Frontal cortex (tissue), 4 donors: ENCODE results near the gene NPR2. TPM values are rescaled to one million over a fixed set of nuclear protein-coding genes. Genes with fewer than 3 reads are reported as not detected.

Experiments
- DNase-seq, 2 donors: peaks; one replicate each; pipeline ENCODE4 v3.0.0; 2012; ENCODE audit warnings: low spot score in 2 of 2
- FAIRE-seq: peaks from 2 replicates; lab custom pipeline; 2012; peaks lifted over from hg19 to GRCh38; lab: Jason Lieb, UNC
- total RNA-seq: library from RNA; depleted of rRNA; stranded (reverse); fragments of >200 nt; gene quantifications from one replicate; pipeline ENCODE4 v1.2.3, GENCODE V29; 2014
- donor health status: control.
- donor health status: control.
- donor health status: control.

Gene NPR2
- total RNA-seq, 1 donor from 2014 or later, result 11.0 TPM

- FAIRE-seq (no peak), DNase-seq (no peak)
Observed at GRCh38 chr9:35827486-35827885, 36.1 kb downstream of the NPR2 start.

- no peak for FAIRE-seq
- DNase-seq, result no peak
Observed at GRCh38 chr9:35828716-35829083, 37.3 kb downstream of the NPR2 start, which contains the start of gene FAM221B. TSS of gene FAM221B (minus strand) at chr9:35828732. CDS start at chr9:35826161, 2,571 bp downstream.

- peak; percentile 91 to 97 for DNase-seq
- FAIRE-seq, result no peak
Observed at GRCh38 chr9:35829084-35829763, 37.8 kb downstream of the NPR2 start, which contains the start of gene TMEM8B. TSS of gene TMEM8B (plus strand) at chr9:35829228. CDS start at chr9:35829448, 220 bp downstream.

- FAIRE-seq, result no peak
- DNase-seq, result no peak
Observed at GRCh38 chr9:35829764-35830096, 38.3 kb downstream of the NPR2 start.

- no peak for FAIRE-seq
- DNase-seq, result no peak
Observed at GRCh38 chr9:35831040-35831439, 39.6 kb downstream of the NPR2 start.

GRCh38 chr9:35832814-35833213 lies 41.4 kb downstream of the NPR2 start:
- no peak for DNase-seq
- FAIRE-seq, result no peak

- FAIRE-seq, result no peak
- DNase-seq, result no peak
Observed at GRCh38 chr9:35834260-35835215, 43.1 kb downstream of the NPR2 start.

- DNase-seq (no peak), FAIRE-seq (no peak)
Observed at GRCh38 chr9:35835216-35835632, 43.8 kb downstream of the NPR2 start.

GRCh38 chr9:35835766-35836165 lies 44.4 kb downstream of the NPR2 start:
- DNase-seq (no peak), FAIRE-seq (no peak)

- FAIRE-seq, result no peak
- no peak for DNase-seq
Observed at GRCh38 chr9:35836595-35836994, 45.2 kb downstream of the NPR2 start.

- no peak for FAIRE-seq
- DNase-seq, result no peak
Observed at GRCh38 chr9:35839926-35840325, 48.5 kb downstream of the NPR2 start.

- FAIRE-seq, result no peak
- DNase-seq, result no peak
Observed at GRCh38 chr9:35840881-35841644, 49.7 kb downstream of the NPR2 start.

- no peak for FAIRE-seq
- DNase-seq, result no peak
Observed at GRCh38 chr9:35841645-35841900, 50.2 kb downstream of the NPR2 start.

GRCh38 chr9:35842020-35842745 lies 50.8 kb downstream of the NPR2 start:
- FAIRE-seq (no peak), DNase-seq (no peak)

GRCh38 chr9:35842795-35843194 lies 51.4 kb downstream of the NPR2 start:
- DNase-seq (no peak), FAIRE-seq (no peak)

GRCh38 chr9:35844628-35845270 lies 53.4 kb downstream of the NPR2 start:
- DNase-seq (peak; percentile 58 to 68), FAIRE-seq (no peak)

- DNase-seq (no peak), FAIRE-seq (no peak)
Observed at GRCh38 chr9:35845824-35846771, 54.7 kb downstream of the NPR2 start.

GRCh38 chr9:35847792-35848572 lies 56.6 kb downstream of the NPR2 start:
- no peak for FAIRE-seq

More at GRCh38 chr9:35847792-35848572, 56.6 kb downstream of the NPR2 start:
- peak in 1 of 2 donors; percentile 42 for DNase-seq
